ENCODE measurements around the gene RAB27A. TPM values are rescaled to one million over a fixed set of nuclear protein-coding genes. Genes with fewer than 3 reads are reported as not detected.
"Not testable (repeated sequence)": the region's sequence is repeated elsewhere in the genome, so short reads cannot be mapped to it uniquely, and the experiment has no call there.

The RAB27A gene
- total and polyA plus RNA-seq, 11 donors, result 1.4 to 17.2 (median 4.2) TPM

- ATAC-seq (no peak), DNase-seq (no peak)
- TF ChIP-seq POLR2A (IDR thresholded peaks at IDR 0.05) (no peak), CTCF (IDR thresholded peaks at IDR 0.05) (no peak)
- Histone ChIP-seq H3K36me3 (no peaks in the 10 kb centered on the region), H3K27ac (peak overlapping the region in 2 of 12 donors; percentile 10 to 80), H3K4me1 (peaks cover 0 to 78% (median 0%) of the 10 kb centered on the region in 12 donors), H3K27me3 (no peaks in the 10 kb centered on the region), H3K9me3 (no peaks in the 10 kb centered on the region), H3K4me3 (no peak overlapping the region)
- intact Hi-C loops (cut with DNase I), result no loop called here
- 57 to 69% (median 65%) methylated on average over 4 of the region's 4 CpGs for WGBS, 4 donors
Observed at GRCh38 chr15:55250941-55251340, 38.7 kb downstream of the RAB27A start.

GRCh38 chr15:55250392-55250791, 39.2 kb downstream of the RAB27A start:
- Histone ChIP-seq H3K27me3 (no peaks in the 10 kb centered on the region), H3K4me3 (no peak overlapping the region), H3K27ac (peak overlapping the region in 1 of 12 donors; percentile 80), H3K36me3 (no peaks in the 10 kb centered on the region), H3K4me1 (peaks cover 0 to 74% (median 0%) of the 10 kb centered on the region in 12 donors), H3K9me3 (no peaks in the 10 kb centered on the region)
- intact Hi-C loops (cut with DNase I), result no loop called here
- ATAC-seq, result peak in 2 of 4 donors; percentile 53 to 64
- no peak for DNase-seq
- TF ChIP-seq CTCF (IDR thresholded peaks at IDR 0.05) (no peak), POLR2A (IDR thresholded peaks at IDR 0.05) (no peak)
- 73 to 80% (median 77%) methylated on average over 2 of the region's 2 CpGs for WGBS, 4 donors

GRCh38 chr15:55249885-55250284, 39.7 kb downstream of the RAB27A start:
- H3K9me3 ChIP-seq; H3K4me3 ChIP-seq; H3K27me3 ChIP-seq; intact Hi-C loops (cut with DNase I); H3K36me3 ChIP-seq; ATAC-seq; DNase-seq: not testable (repeated sequence)
- H3K4me1 ChIP-seq, result peaks cover 0 to 69% (median 0%) of the 10 kb centered on the region in 12 donors
- WGBS, 4 donors, result 91 to 97% (median 92%) methylated on average over 9 of the region's 9 CpGs
- H3K27ac ChIP-seq, result peak overlapping the region in 1 of 12 donors; percentile 80

- Histone ChIP-seq H3K4me1 (peaks cover 0 to 62% (median 0%) of the 10 kb centered on the region in 12 donors), H3K27me3 (no peaks in the 10 kb centered on the region), H3K27ac (no peak overlapping the region), H3K4me3 (no peak overlapping the region), H3K36me3 (no peaks in the 10 kb centered on the region), H3K9me3 (no peaks in the 10 kb centered on the region)
- DNase-seq (no peak), ATAC-seq (no peak)
- intact Hi-C loops (cut with DNase I), result no loop called here
- TF ChIP-seq CTCF (IDR thresholded peaks at IDR 0.05), result no peak
- no peak for TF ChIP-seq POLR2A (IDR thresholded peaks at IDR 0.05)
- WGBS, 4 donors, result 83 to 94% (median 88%) methylated on average over 1 of the region's 1 CpG
Observed at GRCh38 chr15:55248895-55249294, 40.7 kb downstream of the RAB27A start.

- Histone ChIP-seq H3K4me3 (no peak overlapping the region), H3K9me3 (no peaks in the 10 kb centered on the region), H3K4me1 (peaks cover 0 to 52% (median 0%) of the 10 kb centered on the region in 12 donors), H3K36me3 (no peaks in the 10 kb centered on the region), H3K27me3 (no peaks in the 10 kb centered on the region), H3K27ac (peak overlapping the region in 1 of 12 donors; percentile 51)
- intact Hi-C loops (cut with DNase I), result no loop called here
- ATAC-seq (no peak), DNase-seq (no peak)
- 93 to 97% (median 95%) methylated on average over 7 of the region's 7 CpGs for WGBS, 4 donors
- no peak for TF ChIP-seq CTCF (IDR thresholded peaks at IDR 0.05)
- TF ChIP-seq POLR2A (IDR thresholded peaks at IDR 0.05), result no peak
Observed at GRCh38 chr15:55247766-55248427, 41.7 kb downstream of the RAB27A start.
